ENCODE measurements around the gene AWAT1. TPM values are rescaled to one million over a fixed set of nuclear protein-coding genes. Genes with fewer than 3 reads are reported as not detected.

Gene AWAT1
- total and polyA plus RNA-seq, 2 donors (not counting 3 experiments of a cell fraction or from before 2014, with no cell fraction given): not detected

- no peak overlapping the region for H3K4me3 ChIP-seq (replicated peaks in 1 of 3; ENCODE audit: insufficient read depth in 1 of 3, low read depth in 1 of 3, low read length in 3 of 3)
- H3K9ac ChIP-seq (replicated peaks; ENCODE audit: extremely low read depth, insufficient read depth, low read length): no peak overlapping the region
- no peaks in the 10 kb centered on the region for H3K9me1 ChIP-seq (replicated peaks; ENCODE audit: control insufficient read depth, extremely low read depth, insufficient read depth, low read length)
- no peak for TF ChIP-seq GATA2 (IDR thresholded peaks at IDR 0.05; ENCODE audit: insufficient read depth, insufficient read length, low read depth, low read length)
- no peak for TF ChIP-seq JUN (IDR thresholded peaks at IDR 0.05; ENCODE audit: borderline replicate concordance, insufficient read depth, insufficient read length, low read depth)
- TF ChIP-seq POLR2A (IDR thresholded peaks at IDR 0.05; ENCODE audit: low read depth, low read length): no peak
- TF ChIP-seq MAX (IDR thresholded peaks at IDR 0.05; ENCODE audit: insufficient read depth, insufficient read length): no peak
- no peak for TF ChIP-seq CTCF (IDR thresholded peaks at IDR 0.05; ENCODE audit: extremely low read depth in 1 of 2, insufficient read depth in 1 of 2, low read depth in 1 of 2, low read length in 2 of 2)
- intact Hi-C loops (cut with micrococcal nuclease): no loop called here
- no peaks in the 10 kb centered on the region for H3K4me1 ChIP-seq (ENCODE audit: control insufficient read depth, extremely low read depth, insufficient read depth, low read length)
- CTCF ChIA-PET: no interaction called here
- H2AFZ ChIP-seq (ENCODE audit: low read depth, low read length): no peak overlapping the region
- no peaks in the 10 kb centered on the region for H3K36me3 ChIP-seq (ENCODE audit: control insufficient read depth in 2 of 2, extremely low read depth in 1 of 2, insufficient read depth in 2 of 2, low read length in 2 of 2)
- dilution Hi-C loops (cut with MboI; ENCODE audit: extremely low pct_ligation_motif_present, low sequenced_read_pairs): no loop called here
- FAIRE-seq (no peak), DNase-seq (ENCODE audit: low read depth, low spot score) (no peak)
- no peaks in the 10 kb centered on the region for H4K20me1 ChIP-seq (replicated peaks; ENCODE audit: control insufficient read depth, extremely low read depth, insufficient read depth, low read length)
- no peak overlapping the region for H3K27ac ChIP-seq (ENCODE audit: insufficient read depth, low read depth, low read length)
- H3K27me3 ChIP-seq (ENCODE audit: control insufficient read depth in 2 of 2, insufficient read depth in 2 of 2, low read length in 2 of 2): no peaks in the 10 kb centered on the region
- BruUV-seq (replicated peaks): no TSS peak
- H3K9me3 ChIP-seq (replicated peaks; ENCODE audit: control insufficient read depth, insufficient read depth, low read length): no peaks in the 10 kb centered on the region
- POLR2A ChIA-PET: no interaction called here
- no peak overlapping the region for H3K4me2 ChIP-seq (ENCODE audit: insufficient read depth, low read length)
- H3K79me2 ChIP-seq (ENCODE audit: control insufficient read depth, insufficient read depth, low read length): no peaks in the 10 kb centered on the region
Observed at GRCh38 chrX:70257423-70258288, 23.2 kb downstream of the AWAT1 start.
